PC-3 (cell line): ENCODE data around the gene WDFY4.

Experiments used
- EZH2 ChIP-seq: fragments of 300-600 bp; sonication (generic); IDR thresholded peaks from one replicate; pipeline ENCODE4 v1.6.1; 2017; ENCODE audit warnings: antibody characterized with exemption, mild to moderate bottlenecking, low read length; ENCODE audit not compliant: unreplicated experiment
- EZH2phosphoT487 ChIP-seq: fragments of 300-600 bp; sonication (generic); IDR thresholded peaks from 2 replicates; pipeline ENCODE4 v1.6.1; 2018; ENCODE audit warnings: mild to moderate bottlenecking, antibody characterized with exemption, low read length, borderline replicate concordance
- TF ChIP-seq, protein P1 (sequence below): fragments of 300-600 bp; sonication (generic); conservative IDR thresholded peaks from 2 replicates; pipeline ENCODE4 v1.5.1; 2017; ENCODE audit warnings: antibody characterized with exemption, low read depth, mild to moderate bottlenecking, low read length

DNA sequence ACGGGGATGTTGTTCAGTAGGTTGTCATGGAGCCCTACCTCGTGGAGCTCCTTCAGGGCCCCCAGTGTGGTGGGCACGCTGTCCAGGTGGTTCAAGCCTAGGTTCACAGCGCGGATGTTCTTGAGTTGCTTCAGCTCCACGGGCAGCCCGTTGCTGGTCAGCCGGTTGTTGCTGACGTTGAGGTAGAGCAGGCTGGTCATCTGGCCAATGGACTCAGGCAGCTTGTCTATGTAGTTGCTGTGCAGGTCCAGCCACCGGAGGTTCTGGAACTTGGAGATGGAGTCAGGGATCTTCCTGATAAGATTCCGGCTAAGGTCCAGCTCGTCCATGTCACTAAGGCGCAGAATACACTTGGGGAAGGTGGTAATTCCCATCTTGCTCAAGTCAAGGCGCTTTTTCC is 229.0 kb downstream of the WDFY4 start:
- TF ChIP-seq, protein P1, sequence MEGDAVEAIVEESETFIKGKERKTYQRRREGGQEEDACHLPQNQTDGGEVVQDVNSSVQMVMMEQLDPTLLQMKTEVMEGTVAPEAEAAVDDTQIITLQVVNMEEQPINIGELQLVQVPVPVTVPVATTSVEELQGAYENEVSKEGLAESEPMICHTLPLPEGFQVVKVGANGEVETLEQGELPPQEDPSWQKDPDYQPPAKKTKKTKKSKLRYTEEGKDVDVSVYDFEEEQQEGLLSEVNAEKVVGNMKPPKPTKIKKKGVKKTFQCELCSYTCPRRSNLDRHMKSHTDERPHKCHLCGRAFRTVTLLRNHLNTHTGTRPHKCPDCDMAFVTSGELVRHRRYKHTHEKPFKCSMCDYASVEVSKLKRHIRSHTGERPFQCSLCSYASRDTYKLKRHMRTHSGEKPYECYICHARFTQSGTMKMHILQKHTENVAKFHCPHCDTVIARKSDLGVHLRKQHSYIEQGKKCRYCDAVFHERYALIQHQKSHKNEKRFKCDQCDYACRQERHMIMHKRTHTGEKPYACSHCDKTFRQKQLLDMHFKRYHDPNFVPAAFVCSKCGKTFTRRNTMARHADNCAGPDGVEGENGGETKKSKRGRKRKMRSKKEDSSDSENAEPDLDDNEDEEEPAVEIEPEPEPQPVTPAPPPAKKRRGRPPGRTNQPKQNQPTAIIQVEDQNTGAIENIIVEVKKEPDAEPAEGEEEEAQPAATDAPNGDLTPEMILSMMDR: no peak
- no peak for TF ChIP-seq EZH2
- TF ChIP-seq EZH2phosphoT487: no peak
